HepG2 (cell line): Measurements from ENCODE around the gene CARS2. TPM values are rescaled to one million over a fixed set of nuclear protein-coding genes. Genes with fewer than 3 reads are reported as not detected.

ENCODE experiments used
- ATAC-seq: fragments of 200-7000 bp; cut with Tn5 transposase; 3 replicates; pipeline ENCODE4 v1.9.1; 2020; ENCODE audit warnings: mild to moderate bottlenecking, moderate library complexity
- BruUV-seq: library from RNA; stranded (reverse); fragments of 400-500 nt; replicated peaks from 2 replicates; lab custom pipeline; 2021; lab: Mats Ljungman, UMichigan
- CTCF ChIA-PET: fragments of 300-600 bp; formaldehyde crosslinking; extraction: SDS; loops from one replicate; lab custom pipeline; 2021; ENCODE audit warnings: low total read pairs, inconsistent platforms, low intra/inter-chr PET ratio; lab: Yijun Ruan, JAX
- POLR2A ChIA-PET: fragments of 350-600 bp; sonication (Branson Sonifier 250); formaldehyde crosslinking; loops from one replicate; lab custom pipeline; 2020; ENCODE audit warnings: antibody characterized with exemption, inconsistent platforms; lab: Yijun Ruan, JAX
- DNase-seq: peaks from one replicate; pipeline ENCODE4 v3.0.0-alpha.2; 2015; ENCODE audit warnings: low spot score
- FAIRE-seq: peaks from 3 replicates; lab custom pipeline; 2011; peaks lifted over from hg19 to GRCh38; lab: Jason Lieb, UNC
- H2AFZ ChIP-seq: one replicate; pipeline ENCODE4 v1.6.1; 2011; ENCODE audit warnings: low read length, inconsistent platforms
- H3K27ac ChIP-seq: fragments of 300-600 bp; 3 replicates; pipeline ENCODE4 v1.8.0; 2011; ENCODE audit warnings: mixed run types, mild to moderate bottlenecking, mixed read lengths, low read length, inconsistent platforms; ENCODE audit not compliant: insufficient read depth; ENCODE audit errors: extremely low read length
- H3K27me3 ChIP-seq, 2 experiments: fragments of 200-600 bp in 1 of 2; 2 replicates in 1 of 2; 3 replicates in 1 of 2; pipeline versions ENCODE4 v1.6.0 to v1.8.0; 2011; ENCODE audit warnings: low read length in 2 of 2, mild to moderate bottlenecking in 2 of 2, moderate library complexity in 2 of 2, inconsistent platforms in 1 of 2; ENCODE audit not compliant: insufficient read depth in 2 of 2, control insufficient read depth in 1 of 2
- H3K36me3 ChIP-seq, 2 experiments: fragments of 200-600 bp in 1 of 2; replicated peaks in 1 of 2; 2 replicates in 1 of 2; 3 replicates in 1 of 2; pipeline versions ENCODE4 v1.5.1 to v1.8.0; 2011; ENCODE audit warnings: low read length in 2 of 2, inconsistent platforms in 1 of 2; ENCODE audit not compliant: insufficient read depth in 2 of 2, control insufficient read depth in 1 of 2
- H3K4me1 ChIP-seq: 2 replicates; pipeline ENCODE4 v1.5.1; 2012; ENCODE audit warnings: low read length, inconsistent platforms; ENCODE audit not compliant: insufficient read depth
- H3K4me2 ChIP-seq: 2 replicates; pipeline ENCODE4 v1.6.0; 2011; ENCODE audit warnings: low read depth, low read length, inconsistent platforms
- H3K4me3 ChIP-seq, 3 experiments: fragments of 200-600 bp in 1 of 3; sonication (generic), shearing (Covaris generic) in 1 of 3; replicated peaks in 1 of 3; 2 replicates each; pipeline ENCODE4 v1.5.1; 2011 to 2016; ENCODE audit warnings: low read length in 3 of 3, inconsistent platforms in 2 of 3, low read depth in 2 of 3, mild to moderate bottlenecking in 2 of 3, control low read depth in 1 of 3, mixed read lengths in 1 of 3; ENCODE audit not compliant: insufficient read depth in 1 of 3
- H3K79me2 ChIP-seq: one replicate; pipeline ENCODE4 v1.6.1; 2011; ENCODE audit warnings: low read length, inconsistent platforms; ENCODE audit not compliant: insufficient read depth
- H3K9ac ChIP-seq: 2 replicates; pipeline ENCODE4 v1.6.0; 2011; ENCODE audit warnings: mild to moderate bottlenecking, low read depth, low read length, inconsistent platforms; ENCODE audit not compliant: insufficient read depth
- H3K9me3 ChIP-seq: 2 replicates; pipeline ENCODE4 v1.5.1; 2012; ENCODE audit warnings: mild to moderate bottlenecking, low read length
- H4K20me1 ChIP-seq: 2 replicates; pipeline ENCODE4 v1.6.0; 2011; ENCODE audit warnings: inconsistent platforms, mild to moderate bottlenecking, low read length, moderate library complexity; ENCODE audit not compliant: insufficient read depth
- ATF7 ChIP-seq, 2 experiments: fragments of 450-650 bp in 1 of 2; sonication (generic) in 1 of 2; formaldehyde crosslinking in 1 of 2; IDR thresholded peaks; 2 replicates each; pipeline versions ENCODE4 v1.4.0 to v1.6.1; 2016 to 2020; ENCODE audit warnings: antibody characterized with exemption in 1 of 2, mild to moderate bottlenecking in 1 of 2, missing genetic modification reagents in 1 of 2
- BRCA1 ChIP-seq: sonication (generic); formaldehyde crosslinking; IDR thresholded peaks from 2 replicates; pipeline ENCODE4 v1.4.0; 2020; ENCODE audit warnings: missing genetic modification reagents
- IKZF4 ChIP-seq: sonication (generic); formaldehyde crosslinking; IDR thresholded peaks from 2 replicates; pipeline ENCODE4 v1.5.1; 2020; ENCODE audit warnings: borderline replicate concordance, mild to moderate bottlenecking, low read depth, missing genetic modification reagents; ENCODE audit errors: not compliant biosample characterization
- PAX8 ChIP-seq: sonication (generic); formaldehyde crosslinking; IDR thresholded peaks from 2 replicates; pipeline ENCODE4 v1.8.0; 2022; ENCODE audit warnings: mild to moderate bottlenecking, missing genetic modification reagents, borderline replicate concordance
- SSRP1 ChIP-seq: IDR thresholded peaks from 2 replicates; pipeline ENCODE4 v1.6.1; 2016; ENCODE audit warnings: control low read depth
- ZC3H4 ChIP-seq: sonication (generic); formaldehyde crosslinking; IDR thresholded peaks from 2 replicates; pipeline ENCODE4 v1.4.0; 2020; ENCODE audit warnings: missing genetic modification reagents, borderline replicate concordance
- ZNF432 ChIP-seq: sonication (generic); formaldehyde crosslinking; IDR thresholded peaks from 2 replicates; pipeline ENCODE4 v1.5.0; 2020; ENCODE audit warnings: missing genetic modification reagents, mild to moderate bottlenecking, borderline replicate concordance
- ZZZ3 ChIP-seq: sonication (generic); formaldehyde crosslinking; IDR thresholded peaks from 2 replicates; pipeline ENCODE4 v1.4.0; 2020; ENCODE audit warnings: missing genetic modification reagents, mild to moderate bottlenecking, borderline replicate concordance
- WGBS: methylation state at CpG from one replicate; pipeline ENCODE4 v1.1.6; 2017; ENCODE audit warnings: low lambda C conversion rate; 5-methylcytosine and 5-hydroxymethylcytosine counted together
- in situ Hi-C: cut with HindIII; loops from 2 replicates; pipeline ENCODE4 v1.10.0; 2017; ENCODE audit warnings: low pct_unique_long_range_greater_than_20kb; ENCODE audit not compliant: extremely low pct_ligation_motif_present
- intact Hi-C: fragments of 100-400 bp; cut with micrococcal nuclease; formaldehyde crosslinking; loops from one replicate; pipeline ENCODE4 v1.10.0; 2022; ENCODE audit not compliant: unreplicated experiment
- polyA plus RNA-seq, 8 experiments: library from polyadenylated mRNA; depleted of rRNA in 3 of 8; stranded (reverse) in 7 of 8; unstranded in 1 of 8; fragments of >200 nt; fragmentation: Illumina TruSeq in 4 of 8; extraction: Trizol in 4 of 8; gene quantifications; 2 replicates each; pipeline versions ENCODE4 v1.2.1 to v1.2.3, GENCODE V29; 2011 to 2016; ENCODE audit warnings: low read depth in 4 of 8, missing spikeins in 1 of 8, mixed read lengths in 1 of 8; ENCODE audit not compliant: insufficient read depth in 1 of 8
- total RNA-seq, 5 experiments: library from RNA; depleted of rRNA; stranded (reverse); fragments of >200 nt; fragmentation: Illumina TruSeq; extraction: Trizol; gene quantifications; 2 replicates each; pipeline ENCODE4 v1.2.3, GENCODE V29; 2016; ENCODE audit warnings: low read depth in 1 of 5
- TF ChIP-seq, protein P1 (sequence below): sonication (generic); formaldehyde crosslinking; conservative IDR thresholded peaks from 2 replicates; pipeline ENCODE4 v1.4.0; 2020; ENCODE audit warnings: missing genetic modification reagents

Gene CARS2
- total and polyA plus RNA-seq, 2 of the 13 experiments (the other 11 are each of a cell fraction or from before 2014, with no cell fraction given): 41.1 to 59.3 TPM

DNA sequence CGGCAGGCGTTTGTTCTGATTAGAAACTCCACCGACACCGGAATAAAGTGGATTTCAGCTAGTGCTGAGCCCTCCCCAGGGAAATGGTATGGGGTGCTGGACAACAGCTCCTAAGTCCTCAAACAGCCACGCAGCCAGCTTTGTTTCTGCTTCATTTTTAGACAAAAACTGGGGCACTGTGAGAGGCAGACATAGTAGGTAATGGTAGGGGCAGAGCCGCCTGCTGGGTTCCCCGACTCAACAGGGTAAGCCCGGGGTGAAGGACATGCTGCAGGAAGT is 39.7 kb downstream of the CARS2 start (continued):
- no peak for TF ChIP-seq PAX8 (CRISPR knock-in tag)
- TF ChIP-seq ZZZ3 (CRISPR knock-in tag): no peak
- TF ChIP-seq ZC3H4 (CRISPR knock-in tag): no peak

DNA sequence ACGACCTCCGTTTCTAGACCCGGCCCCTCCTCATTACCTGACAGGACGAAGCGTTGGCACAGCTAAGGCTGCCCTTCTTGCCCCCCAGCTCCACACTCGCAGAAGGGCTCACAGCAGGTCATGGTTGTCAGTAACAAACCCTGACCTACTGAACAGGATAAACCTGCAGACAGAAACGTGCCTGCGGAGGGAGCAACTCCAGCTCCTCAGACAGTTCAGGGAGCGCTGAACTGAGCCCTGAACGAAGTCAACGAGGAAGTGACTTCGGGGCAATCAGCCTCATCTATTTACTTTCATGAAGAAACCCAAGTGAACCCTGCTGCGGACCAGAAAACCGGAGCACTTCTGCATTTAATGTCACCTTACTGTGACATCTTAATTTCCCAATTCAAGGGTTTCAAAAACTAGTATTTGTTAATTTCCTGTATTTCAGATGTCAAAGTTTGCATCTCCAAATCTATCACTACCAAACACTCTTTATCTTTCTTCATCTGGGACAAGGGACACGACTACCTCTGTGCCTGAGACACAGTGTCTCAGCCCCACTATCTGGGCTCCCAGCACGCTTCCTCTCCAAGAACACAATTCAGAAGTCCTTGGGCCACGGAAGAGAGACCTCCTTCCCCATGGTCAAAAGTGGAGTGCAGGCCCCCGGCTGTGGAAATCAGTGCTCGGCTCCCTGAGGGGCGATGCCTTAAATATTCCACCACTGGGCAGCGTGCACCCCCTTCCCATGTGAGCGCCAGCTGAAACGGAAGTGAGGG is 40.2 kb downstream of the CARS2 start:
- TF ChIP-seq IKZF4 (CRISPR knock-in tag): no peak
- no peak for TF ChIP-seq BRCA1 (CRISPR knock-in tag)
- Histone ChIP-seq H2AFZ (no peak overlapping the region), H3K79me2 (no peaks in the 10 kb centered on the region), H3K27ac (no peak overlapping the region), H3K4me2 (no peak overlapping the region), H4K20me1 (no peaks in the 10 kb centered on the region), H3K27me3 (no peaks in the 10 kb centered on the region), H3K4me3 (no peak overlapping the region), H3K4me1 (no peaks in the 10 kb centered on the region), H3K36me3 (peaks cover 14 to 66% of the 10 kb centered on the region in 2 experiments; a peak in 4 of 5 replicates), H3K9ac (no peak overlapping the region), H3K9me3 (no peaks in the 10 kb centered on the region; the same call in 1 of the 2 replicates)
- ChIA-PET CTCF (no interaction called here), POLR2A (no interaction called here)
- intact Hi-C loops: no loop called here
- no TSS peak for BruUV-seq
- no peak for FAIRE-seq
- no peak for ATAC-seq
- 96% methylated on average over 18 of the region's 23 CpGs for WGBS
- DNase-seq: no peak
- in situ Hi-C loops: no loop called here

DNA sequence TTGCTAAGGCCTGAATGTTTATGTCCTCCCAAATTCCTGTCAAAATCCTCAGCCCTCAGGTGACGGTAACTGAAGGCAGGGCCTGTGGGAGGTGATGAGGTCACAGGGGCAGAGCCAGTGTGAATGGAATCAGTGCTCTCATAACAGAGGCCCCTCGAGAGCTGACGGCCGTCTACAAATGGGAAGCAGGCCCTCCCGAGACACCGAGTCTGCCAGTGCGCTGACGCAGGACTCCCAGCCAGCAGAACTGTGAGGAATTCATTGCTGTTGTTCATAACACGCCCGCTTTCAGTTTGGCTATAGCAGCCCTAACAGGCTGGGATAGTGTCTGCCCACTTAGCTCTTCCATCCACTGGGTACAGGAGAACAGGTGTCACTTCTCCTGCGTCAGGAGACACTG is 41.2 kb downstream of the CARS2 start:
- no TSS peak for BruUV-seq
- FAIRE-seq (no peak), ATAC-seq (no peak), DNase-seq (no peak)
- WGBS: 97% methylated on average over 6 of the region's 11 CpGs
- H3K4me3 ChIP-seq: no peak overlapping the region
- H4K20me1 ChIP-seq: no peaks in the 10 kb centered on the region
- no peaks in the 10 kb centered on the region; the same call in 1 of the 2 replicates for H3K9me3 ChIP-seq
- peaks cover 14 to 70% of the 10 kb centered on the region in 2 experiments; a peak in 4 of 5 replicates for H3K36me3 ChIP-seq
- no peaks in the 10 kb centered on the region for H3K79me2 ChIP-seq
- no peak overlapping the region for H3K9ac ChIP-seq
- CTCF ChIA-PET: no interaction called here
- no peaks in the 10 kb centered on the region for H3K27me3 ChIP-seq
- no peaks in the 10 kb centered on the region for H3K4me1 ChIP-seq
- intact Hi-C loops: no loop called here
- H2AFZ ChIP-seq: no peak overlapping the region
- H3K27ac ChIP-seq: no peak overlapping the region
- POLR2A ChIA-PET: no interaction called here
- no peak overlapping the region for H3K4me2 ChIP-seq
- TF ChIP-seq ATF7 (IDR thresholded peaks at IDR 0.05): no peak
- no peak for TF ChIP-seq ATF7 (CRISPR knock-in tag; IDR thresholded peaks at IDR 0.05)
- TF ChIP-seq, protein P1, sequence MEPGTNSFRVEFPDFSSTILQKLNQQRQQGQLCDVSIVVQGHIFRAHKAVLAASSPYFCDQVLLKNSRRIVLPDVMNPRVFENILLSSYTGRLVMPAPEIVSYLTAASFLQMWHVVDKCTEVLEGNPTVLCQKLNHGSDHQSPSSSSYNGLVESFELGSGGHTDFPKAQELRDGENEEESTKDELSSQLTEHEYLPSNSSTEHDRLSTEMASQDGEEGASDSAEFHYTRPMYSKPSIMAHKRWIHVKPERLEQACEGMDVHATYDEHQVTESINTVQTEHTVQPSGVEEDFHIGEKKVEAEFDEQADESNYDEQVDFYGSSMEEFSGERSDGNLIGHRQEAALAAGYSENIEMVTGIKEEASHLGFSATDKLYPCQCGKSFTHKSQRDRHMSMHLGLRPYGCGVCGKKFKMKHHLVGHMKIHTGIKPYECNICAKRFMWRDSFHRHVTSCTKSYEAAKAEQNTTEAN (CRISPR knock-in tag): no peak
- no peak for TF ChIP-seq SSRP1 (CRISPR knock-in tag)
- no peak for TF ChIP-seq ZNF432 (CRISPR knock-in tag)
- TF ChIP-seq, all 625 proteins: peak for 0
- in situ Hi-C loops: no loop called here
